Endothelial cell of hepatic sinusoid (primary cell): ENCODE results near the gene CASP2.

Experiments used
- in situ Hi-C: cut with HindIII; loops from 2 replicates; pipeline ENCODE4 v1.10.0; 2017; ENCODE audit warnings: low sequenced_read_pairs

The CASP2 gene

DNA sequence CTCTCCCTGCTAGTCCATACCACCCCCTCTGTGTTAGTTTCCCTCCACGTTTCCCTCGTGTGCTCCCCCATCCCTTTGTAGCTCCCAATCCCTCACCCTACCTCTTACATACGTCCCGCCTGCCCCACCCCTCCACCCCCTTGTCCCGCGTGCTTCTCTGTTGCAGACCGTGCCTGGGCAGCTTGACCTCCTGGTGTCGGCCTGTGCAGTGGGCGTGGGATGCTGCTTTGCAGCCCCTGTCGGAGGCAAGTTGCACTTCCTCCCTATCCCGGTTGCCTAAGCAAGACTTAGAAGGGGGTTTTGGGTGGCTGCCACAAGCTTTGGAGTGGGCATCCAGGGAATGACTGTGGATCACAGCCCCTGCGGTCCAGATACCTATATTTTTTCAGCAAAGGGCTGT is 35.5 kb downstream of the CASP2 start:
- in situ Hi-C loops = loop anchor here (5.0 kb wide), 1 partner anchor 64 kb away; no protein-coding TSS in a partner anchor

DNA sequence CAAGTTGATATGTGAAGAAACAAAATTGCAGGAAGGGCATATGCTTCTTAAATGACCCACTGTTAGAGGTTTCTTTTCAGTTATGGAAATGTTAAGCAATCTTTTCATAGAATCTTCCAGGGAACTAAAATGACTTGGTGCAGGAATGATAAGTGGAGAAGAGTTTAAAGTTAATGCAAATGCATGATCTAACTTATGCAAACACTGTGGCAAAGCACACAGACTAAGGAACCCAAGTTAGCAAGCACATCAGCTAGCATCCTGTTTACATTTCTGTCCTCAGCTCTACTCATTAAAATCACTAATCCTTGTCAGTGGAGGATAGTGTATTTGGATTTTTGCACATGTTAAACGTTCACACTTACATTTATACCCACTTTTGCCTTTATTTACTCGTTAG is 37.1 kb downstream of the CASP2 start:
- in situ Hi-C loops = no loop called here

DNA sequence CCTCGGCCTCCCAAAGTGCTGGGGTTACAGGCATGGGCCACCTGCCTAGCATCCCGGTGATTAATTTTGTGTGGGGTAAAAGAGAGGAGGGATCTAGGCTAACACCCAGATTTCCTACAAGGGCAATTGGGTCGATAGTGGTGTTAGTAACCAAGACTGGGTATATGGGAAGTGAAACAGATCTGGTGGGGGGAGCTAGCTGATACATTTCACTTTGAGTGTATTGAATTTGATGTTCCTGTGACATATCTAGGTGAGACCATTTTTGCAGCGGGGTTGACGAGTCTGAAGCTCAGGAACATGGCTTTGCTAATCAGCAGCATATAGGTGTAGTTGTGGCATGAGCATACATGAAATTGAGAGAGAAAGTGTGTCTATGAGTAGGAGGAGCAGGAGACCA is 39.8 kb downstream of the CASP2 start:
- in situ Hi-C loops = no loop called here

DNA sequence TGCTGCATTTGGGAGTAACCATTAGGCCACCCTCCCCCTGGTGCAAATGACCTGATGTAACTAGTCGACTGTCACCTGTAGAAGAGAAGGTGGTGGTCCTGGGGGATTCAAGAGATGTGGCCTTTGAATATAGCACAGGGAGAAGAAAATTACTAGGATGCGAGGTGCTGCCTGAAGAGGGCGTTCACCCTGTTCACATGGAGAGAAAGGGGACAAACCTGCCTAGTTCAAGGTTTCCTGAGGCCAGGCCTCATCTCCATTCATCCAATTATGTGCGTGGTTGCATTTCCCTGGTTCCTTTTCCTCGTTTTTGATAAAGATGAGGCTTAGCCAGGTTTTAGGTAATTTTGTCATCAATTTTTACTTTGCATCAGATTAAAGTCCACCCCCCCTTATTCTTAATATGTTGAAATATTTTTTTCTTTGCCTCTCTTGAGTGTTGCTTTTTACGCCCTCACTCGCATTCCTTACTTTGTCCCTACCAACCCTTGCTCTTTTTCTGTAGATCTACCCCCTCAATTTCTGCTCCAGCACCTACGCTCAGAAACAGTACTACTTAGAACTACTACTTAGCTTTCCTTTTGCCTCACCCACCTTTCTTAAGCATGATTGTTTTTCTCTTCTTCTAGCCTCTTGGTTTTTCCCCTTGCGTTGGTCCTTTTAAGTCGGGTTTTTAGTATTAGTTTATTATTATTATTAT is 41.5 kb downstream of the CASP2 start:
- in situ Hi-C loops = no loop called here

DNA sequence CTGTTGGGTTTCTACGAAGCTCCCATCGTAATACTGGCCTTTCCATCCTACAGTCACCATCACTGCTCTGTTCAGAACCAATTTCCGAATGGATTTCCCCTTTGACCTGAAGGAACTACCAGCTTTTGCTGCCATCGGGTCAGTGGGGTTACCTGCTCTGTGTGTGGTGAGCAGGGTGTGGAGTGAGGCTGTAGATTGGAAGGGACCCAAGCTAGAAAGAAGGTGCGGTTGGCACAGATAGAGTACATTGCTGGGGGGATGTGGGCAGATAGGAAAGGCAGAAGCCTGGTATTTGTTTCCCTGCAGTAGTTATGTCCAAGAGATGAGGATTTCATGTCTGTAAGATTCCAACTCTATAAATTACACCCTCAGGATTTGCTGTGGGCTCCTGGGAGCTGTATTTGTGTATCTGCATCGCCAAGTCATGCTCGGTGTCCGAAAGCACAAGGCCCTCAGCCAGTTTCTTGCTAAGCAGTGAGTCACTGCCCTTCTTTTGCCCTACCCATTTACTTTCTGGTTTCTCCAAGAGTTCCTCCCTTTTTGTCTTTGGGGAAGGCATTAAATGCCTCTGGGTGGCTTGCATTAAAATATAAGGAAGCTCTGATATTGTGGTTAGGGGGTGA is 43.1 kb downstream of the CASP2 start:
- in situ Hi-C loops = no loop called here

DNA sequence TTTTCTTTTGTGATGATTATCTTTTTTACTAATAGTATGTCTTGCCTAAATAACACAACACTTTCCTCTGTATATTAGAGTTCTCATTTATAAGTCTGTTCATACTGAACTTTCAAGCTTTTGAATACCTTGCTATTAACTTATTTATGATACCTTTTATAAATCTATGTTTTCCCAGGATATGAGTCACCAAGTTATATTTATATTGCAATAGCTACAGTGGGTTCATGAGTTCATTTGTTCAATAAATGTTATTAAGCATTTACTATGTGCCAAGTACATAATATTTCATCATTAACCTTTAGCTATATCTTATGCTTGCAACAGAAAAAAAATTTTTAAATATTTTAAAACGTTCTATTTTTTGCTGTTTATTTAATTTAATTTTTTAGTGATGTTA is 46.1 kb downstream of the CASP2 start:
- in situ Hi-C loops = no loop called here

GRCh38 chr7:143337216-143337615 is 49.1 kb downstream of the CASP2 start:
- in situ Hi-C loops = no loop called here

DNA sequence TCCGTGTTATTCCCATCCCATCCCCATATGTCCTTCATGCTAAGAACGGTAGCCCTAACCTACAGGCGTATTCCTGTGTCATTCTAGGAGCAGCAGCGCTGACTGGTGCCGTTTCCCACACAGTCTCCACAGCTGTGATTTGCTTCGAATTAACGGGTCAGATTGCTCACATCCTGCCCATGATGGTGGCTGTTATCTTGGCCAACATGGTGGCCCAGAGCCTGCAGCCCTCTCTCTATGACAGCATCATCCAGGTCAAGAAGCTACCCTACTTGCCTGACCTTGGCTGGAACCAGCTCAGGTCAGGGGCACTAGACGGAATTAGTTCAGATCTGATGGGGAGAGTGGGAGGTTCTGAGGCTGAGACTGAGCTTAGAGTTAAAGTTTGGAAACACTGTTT is 53.7 kb downstream of the CASP2 start:
- in situ Hi-C loops = no loop called here

DNA sequence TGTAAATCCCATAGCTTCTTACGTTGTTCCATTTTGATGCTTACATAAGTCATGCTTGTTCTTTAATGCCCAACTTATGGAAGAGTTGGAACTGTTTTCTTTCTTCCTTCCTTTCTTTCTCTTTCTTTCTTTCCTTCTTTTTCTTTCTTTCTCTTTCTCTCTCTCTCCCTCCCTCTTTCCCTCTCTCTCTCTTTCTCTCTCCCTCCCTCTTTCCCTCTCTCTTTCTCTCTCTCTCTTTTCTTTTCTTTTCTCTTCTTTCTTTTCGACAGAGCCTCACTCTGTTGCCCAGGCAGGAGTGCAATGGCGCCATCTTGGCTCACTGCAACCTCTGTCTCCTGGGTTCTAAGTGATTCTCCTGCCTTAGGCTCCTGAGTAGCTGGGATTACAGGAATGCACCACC is 55.4 kb downstream of the CASP2 start:
- in situ Hi-C loops = no loop called here

DNA sequence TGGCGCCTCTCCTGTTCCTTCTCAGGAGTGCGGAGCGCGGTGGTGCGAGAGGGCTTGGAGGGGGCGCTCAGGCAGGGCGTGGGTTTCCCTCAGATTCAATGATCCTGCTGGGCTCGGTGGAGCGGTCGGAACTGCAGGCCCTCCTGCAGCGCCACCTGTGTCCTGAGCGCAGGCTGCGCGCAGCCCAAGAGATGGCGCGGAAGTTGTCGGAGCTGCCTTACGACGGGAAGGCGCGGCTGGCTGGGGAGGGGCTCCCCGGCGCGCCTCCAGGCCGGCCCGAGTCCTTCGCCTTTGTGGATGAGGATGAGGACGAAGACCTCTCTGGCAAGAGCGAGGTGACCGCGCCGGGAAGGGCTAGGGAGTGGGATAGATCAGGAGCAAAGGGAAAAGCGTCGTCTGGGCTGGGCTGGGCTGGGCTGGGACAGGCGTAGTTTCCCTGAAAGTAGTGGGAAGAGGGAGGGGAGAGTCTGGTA is 57.3 kb downstream of the CASP2 start:
- in situ Hi-C loops = no loop called here

DNA sequence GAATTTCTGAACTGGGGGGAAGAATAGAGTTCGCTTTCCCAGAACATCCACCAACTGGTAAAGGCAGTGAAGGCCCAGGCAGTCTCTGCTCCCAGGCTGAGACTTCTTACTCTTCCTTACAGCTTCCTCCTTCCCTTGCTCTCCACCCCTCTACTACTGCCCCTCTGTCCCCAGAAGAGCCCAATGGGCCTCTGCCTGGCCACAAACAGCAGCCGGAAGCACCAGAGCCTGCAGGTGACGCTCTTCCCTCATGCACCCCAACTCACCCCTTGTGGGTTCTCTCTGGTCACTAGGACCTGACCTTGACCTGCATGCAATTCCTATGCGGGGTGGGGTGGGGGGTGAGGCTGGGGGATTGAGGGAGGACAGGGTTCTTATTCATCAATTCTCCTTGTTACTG is 57.9 kb downstream of the CASP2 start:
- in situ Hi-C loops = no loop called here

DNA sequence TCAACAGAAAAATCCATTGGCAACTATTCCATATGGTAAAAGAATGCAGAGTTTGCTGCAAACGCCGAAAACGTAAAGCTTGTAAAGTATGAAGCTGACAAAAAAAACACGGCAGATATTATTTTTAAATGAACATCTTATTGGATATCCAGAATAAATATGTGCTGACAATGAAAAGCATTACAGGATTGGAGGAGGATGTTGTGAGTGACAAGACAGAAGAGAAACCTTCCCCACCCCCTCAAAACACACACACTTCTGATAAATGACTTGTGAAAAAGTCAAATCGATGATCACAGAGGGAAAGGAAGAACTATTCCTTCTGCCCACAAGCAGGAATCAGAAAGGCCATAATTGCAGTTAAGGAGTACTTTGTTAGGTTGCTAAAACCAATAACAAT is 59.8 kb downstream of the CASP2 start:
- in situ Hi-C loops = no loop called here

GRCh38 chr7:143351060-143351459 is 62.9 kb downstream of the CASP2 start:
- in situ Hi-C loops = no loop called here

DNA sequence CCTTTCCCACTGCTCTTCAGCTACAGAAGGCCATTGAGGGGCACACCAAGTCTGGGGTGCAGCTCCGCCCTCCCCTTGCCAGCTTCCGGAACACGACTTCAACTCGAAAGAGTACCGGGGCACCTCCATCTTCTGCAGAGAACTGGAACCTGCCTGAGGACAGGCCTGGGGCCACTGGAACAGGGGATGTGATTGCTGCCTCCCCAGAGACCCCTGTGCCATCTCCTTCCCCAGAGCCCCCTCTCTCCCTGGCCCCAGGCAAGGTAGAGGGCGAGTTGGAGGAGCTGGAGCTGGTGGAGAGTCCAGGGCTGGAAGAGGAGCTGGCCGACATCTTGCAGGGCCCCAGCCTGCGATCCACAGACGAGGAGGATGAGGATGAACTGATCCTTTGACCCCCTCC is 63.4 kb downstream of the CASP2 start:
- in situ Hi-C loops = no loop called here

DNA sequence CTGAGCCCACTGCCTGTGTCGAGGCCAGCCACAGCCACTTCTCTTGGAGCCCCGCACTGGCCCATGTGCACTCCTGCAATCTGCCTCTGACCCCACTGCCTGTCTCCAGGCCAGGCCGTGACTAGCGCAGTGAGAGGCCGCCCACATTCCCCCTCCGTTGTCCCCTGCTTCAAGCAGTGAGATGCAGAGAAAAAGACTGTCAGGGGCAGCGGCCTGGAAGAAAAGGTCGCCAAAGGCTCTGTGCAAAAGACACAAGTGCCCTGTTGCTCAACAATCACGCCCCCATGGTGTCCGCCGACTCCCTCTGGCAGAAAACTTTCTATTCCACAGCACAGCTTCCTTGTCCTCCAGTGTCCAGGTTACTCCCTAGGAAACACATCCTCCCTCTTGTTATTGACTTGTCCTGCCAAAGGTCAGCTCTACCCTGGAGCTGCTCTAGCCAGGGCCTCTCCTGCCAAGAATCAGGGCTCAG is 64.4 kb downstream of the CASP2 start:
- in situ Hi-C loops = no loop called here

DNA sequence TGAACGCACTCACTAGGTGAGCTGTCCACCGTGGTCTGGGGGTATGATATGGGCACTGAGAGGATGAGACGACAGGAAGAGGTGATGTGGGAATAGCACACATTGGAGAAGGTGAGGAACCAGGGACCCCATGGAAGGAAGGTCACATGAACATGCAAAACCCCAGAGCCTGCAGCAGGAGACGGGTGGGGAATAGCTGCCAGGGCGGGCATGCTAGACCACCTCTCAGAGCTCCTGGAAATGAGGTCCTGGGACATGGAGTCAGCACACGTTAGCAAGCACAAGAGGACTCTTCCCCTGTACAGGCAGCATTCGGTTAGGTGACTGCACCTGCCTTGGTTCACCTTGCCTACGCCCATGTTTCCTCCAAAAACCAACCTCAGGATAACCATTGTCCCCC is 66.2 kb downstream of the CASP2 start:
- in situ Hi-C loops = no loop called here

- in situ Hi-C loops = loop anchor here (5.0 kb wide), 1 partner anchor 62 kb away; no protein-coding TSS in a partner anchor
Observed at GRCh38 chr7:143354965-143355364, 66.8 kb downstream of the CASP2 start.

- in situ Hi-C loops = loop anchor here (5.0 kb wide), 1 partner anchor 62 kb away; no protein-coding TSS in a partner anchor
Observed at GRCh38 chr7:143355450-143356385, 67.6 kb downstream of the CASP2 start.

- in situ Hi-C loops = loop anchor here (5.0 kb wide), 1 partner anchor 61 kb away; no protein-coding TSS in a partner anchor
Observed at GRCh38 chr7:143356414-143357050, 68.4 kb downstream of the CASP2 start.
